IPS-15b (cell line): ENCODE data around the gene MYH9.
"Not testable (repeated sequence)": the region's sequence is repeated elsewhere in the genome, so short reads cannot be mapped to it uniquely, and the experiment has no call there.

Experiments
- H3K27me3 ChIP-seq: one replicate; pipeline ENCODE4 v1.6.1; 2013; ENCODE audit warnings: low read length; ENCODE audit not compliant: control insufficient read depth, insufficient read depth
- H3K36me3 ChIP-seq: one replicate; pipeline ENCODE4 v1.6.1; 2013; ENCODE audit warnings: low read length; ENCODE audit not compliant: control insufficient read depth, insufficient read depth
- H3K4me1 ChIP-seq: one replicate; pipeline ENCODE4 v1.6.1; 2013; ENCODE audit warnings: mild to moderate bottlenecking, low read length; ENCODE audit not compliant: control insufficient read depth, insufficient read depth
- H3K4me3 ChIP-seq: one replicate; pipeline ENCODE4 v1.5.1; 2013; ENCODE audit warnings: low read depth, low read length
- H3K9ac ChIP-seq: one replicate; pipeline ENCODE4 v1.6.1; 2013; ENCODE audit warnings: low read depth, mild to moderate bottlenecking, low read length
- H3K9me3 ChIP-seq: one replicate; pipeline ENCODE4 v1.6.1; 2013; ENCODE audit warnings: mild to moderate bottlenecking, low read length; ENCODE audit not compliant: control insufficient read depth, insufficient read depth

MYH9 gene

DNA sequence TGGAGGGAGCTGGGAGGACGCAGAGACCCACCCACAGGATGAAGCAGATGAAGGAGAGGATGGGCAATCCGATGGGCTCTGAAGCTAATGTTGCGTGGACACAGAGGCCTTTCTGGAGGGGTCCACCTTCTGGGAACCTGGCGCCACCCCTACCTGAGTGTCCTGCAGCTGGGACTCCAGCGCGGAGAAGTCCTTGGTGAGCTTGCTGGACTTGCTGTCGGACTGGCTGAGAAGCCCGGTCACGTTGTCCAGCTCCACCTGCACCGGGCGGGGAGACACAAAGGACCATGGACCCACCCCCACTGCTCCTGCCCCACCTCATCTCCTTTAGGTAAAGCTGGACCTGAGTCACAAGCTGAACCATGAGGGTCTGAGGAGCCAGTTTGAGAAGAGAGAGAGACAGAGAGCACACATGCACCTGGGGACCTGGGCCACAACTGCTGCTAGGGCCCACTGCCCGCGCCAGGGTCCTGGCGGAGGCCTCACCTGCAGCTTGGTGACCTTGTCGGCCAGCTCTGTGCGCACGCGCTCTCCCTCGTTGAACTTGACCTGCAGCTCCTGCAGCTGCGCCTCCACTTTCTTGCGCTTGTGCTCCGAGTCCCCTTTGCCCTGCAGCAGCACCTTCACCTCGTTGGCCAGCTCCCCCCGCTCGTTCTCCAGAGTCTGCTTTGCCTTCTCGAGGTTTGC, 94.0 kb downstream of the MYH9 start:
- no peaks in the 10 kb centered on the region for H3K9me3 ChIP-seq
- H3K27me3 ChIP-seq = no peaks in the 10 kb centered on the region
- H3K4me1 ChIP-seq = no peaks in the 10 kb centered on the region
- no peak overlapping the region for H3K4me3 ChIP-seq
- peaks cover 79% of the 10 kb centered on the region for H3K36me3 ChIP-seq
- H3K9ac ChIP-seq = no peak overlapping the region

DNA sequence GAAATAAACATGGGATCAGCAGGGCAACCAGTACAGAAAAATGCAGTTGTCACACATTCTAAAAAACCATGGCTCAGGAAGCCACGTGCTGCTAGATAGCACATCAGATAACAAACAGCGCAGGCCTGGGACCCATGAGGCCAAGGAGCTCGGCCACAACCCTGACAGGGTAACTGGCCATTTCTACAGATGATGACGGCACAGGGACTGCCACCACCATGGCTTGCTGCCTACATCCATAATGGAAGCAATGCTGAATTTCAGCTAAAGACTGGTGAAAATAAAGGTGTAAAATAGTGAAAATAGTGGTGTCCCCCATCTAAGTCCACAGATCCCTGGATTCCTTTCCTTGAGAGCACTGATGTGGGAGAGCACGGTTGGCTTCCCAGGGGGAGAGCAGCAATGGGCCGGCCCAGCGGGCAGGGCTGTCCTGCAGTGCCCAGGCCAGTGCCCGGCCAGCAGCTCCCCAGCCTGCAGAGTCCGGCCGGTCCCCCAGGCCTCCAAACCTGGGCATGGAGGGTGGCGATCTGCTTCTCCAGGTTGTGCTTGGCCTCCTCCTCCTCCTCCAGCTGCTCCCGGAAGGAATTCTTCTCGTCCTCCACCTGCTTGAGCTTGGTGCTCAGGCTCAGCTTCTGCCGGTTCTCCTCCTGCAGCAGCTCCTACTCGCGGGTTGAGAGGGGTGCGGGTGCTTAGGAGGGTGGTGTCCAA, 94.8 kb downstream of the MYH9 start:
- peaks cover 79% of the 10 kb centered on the region for H3K36me3 ChIP-seq
- no peak overlapping the region for H3K9ac ChIP-seq
- H3K4me3 ChIP-seq = no peak overlapping the region
- no peaks in the 10 kb centered on the region for H3K4me1 ChIP-seq
- no peaks in the 10 kb centered on the region for H3K27me3 ChIP-seq
- H3K9me3 ChIP-seq = no peaks in the 10 kb centered on the region

DNA sequence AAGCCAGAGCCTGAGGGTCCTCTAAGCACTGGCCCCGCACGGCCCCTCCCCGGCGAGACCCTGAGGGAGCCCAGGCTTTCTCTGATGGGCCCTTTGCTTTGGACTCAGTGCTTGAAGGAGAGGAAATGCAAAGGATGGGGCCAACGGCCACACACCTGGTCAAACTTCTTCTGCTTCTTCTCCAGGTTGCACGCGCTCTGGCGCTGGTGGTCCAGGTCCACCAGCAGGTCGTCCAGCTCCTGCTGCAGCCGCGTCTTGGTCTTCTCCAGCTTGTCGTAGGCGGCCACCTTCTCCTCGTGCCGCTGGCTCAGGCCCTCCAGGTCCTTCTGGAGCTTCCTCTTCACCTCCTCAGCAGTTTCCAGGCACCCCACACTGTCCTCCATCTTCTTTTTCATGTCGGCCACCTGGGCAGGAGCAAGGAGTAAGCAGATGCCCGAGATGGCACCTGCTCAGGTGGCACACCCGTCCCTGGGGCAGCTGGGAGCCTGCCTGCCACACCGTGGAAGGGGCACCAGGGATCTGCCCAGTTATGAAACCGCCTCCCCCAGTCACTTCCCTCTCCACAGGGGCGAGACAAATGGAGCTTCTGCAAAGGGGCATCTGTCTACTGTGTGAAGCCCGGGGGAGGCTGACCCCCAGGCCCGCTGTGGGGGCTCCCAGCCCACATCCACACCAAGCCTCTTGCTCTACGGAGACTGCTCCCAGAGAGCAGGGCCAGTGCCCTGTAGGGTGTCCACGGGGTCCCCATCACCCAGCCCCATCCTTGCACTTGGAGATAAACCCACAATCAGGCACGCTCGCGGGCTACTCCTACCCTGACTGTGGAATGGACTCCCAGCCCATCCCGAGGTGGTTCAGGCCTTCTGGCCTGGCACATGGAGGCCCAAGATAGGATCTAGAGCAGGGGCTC, 95.7 kb downstream of the MYH9 start:
- H3K9ac ChIP-seq = no peak overlapping the region
- H3K36me3 ChIP-seq = peaks cover 74% of the 10 kb centered on the region
- no peaks in the 10 kb centered on the region for H3K27me3 ChIP-seq
- no peaks in the 10 kb centered on the region for H3K4me1 ChIP-seq
- no peak overlapping the region for H3K4me3 ChIP-seq
- no peaks in the 10 kb centered on the region for H3K9me3 ChIP-seq

DNA sequence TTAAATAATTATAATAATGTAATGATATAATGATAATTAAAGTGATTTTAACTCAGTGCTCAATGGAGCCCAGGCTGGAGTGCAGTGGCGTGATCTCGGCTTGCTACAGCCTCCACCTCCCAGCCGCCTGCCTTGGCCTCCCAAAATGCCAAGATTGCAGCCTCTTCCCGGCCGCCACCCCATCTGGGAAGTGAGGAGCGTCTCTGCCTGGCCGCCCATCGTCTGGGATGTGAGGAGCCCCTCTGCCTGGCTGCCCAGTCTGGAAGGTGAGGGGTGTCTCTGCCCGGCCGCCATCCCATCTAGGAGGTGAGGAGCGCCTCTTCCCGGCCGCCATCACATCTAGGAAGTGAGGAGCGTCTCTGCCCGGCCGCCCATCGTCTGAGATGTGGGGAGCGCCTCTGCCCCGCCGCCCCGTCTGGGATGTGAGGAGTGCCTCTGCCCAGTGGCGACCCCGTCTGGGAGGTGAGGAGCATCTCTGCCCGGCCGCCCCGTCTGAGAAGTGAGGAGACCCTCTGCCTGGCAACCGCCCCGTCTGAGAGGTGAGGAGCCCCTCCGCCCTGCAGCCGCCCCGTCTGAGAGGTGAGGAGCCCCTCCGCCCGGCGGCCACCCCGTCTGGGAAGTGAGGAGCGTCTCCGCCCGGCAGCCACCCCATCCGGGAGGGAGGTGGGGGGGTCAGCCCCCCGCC, 97.2 kb downstream of the MYH9 start:
- H3K4me1 ChIP-seq, H3K9ac ChIP-seq, H3K4me3 ChIP-seq, H3K9me3 ChIP-seq, H3K27me3 ChIP-seq: not testable (repeated sequence)
- H3K36me3 ChIP-seq = peaks cover 72% of the 10 kb centered on the region

DNA sequence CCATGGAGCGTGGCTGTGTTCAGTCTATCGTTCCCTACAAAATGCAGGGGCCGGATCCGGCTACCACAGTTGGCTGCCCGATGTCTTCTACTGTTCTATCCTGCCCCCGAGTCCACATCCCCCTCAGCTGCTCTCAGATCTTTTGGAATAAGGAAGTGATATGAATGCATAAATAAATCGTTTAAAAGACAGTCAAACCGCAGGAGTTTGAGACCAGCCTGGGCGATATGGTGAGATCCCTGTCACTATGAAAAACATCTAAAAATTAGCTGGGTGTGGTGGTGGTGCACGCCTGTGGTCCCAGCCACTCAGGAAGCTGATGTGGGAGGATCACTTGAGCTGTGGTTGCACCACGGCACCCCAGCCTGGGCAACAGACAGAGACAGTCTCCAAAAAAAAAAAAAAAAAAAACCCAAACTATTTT, 97.8 kb downstream of the MYH9 start:
- H3K27me3 ChIP-seq, H3K4me3 ChIP-seq, H3K4me1 ChIP-seq, H3K9ac ChIP-seq, H3K9me3 ChIP-seq: not testable (repeated sequence)
- peaks cover 72% of the 10 kb centered on the region for H3K36me3 ChIP-seq

DNA sequence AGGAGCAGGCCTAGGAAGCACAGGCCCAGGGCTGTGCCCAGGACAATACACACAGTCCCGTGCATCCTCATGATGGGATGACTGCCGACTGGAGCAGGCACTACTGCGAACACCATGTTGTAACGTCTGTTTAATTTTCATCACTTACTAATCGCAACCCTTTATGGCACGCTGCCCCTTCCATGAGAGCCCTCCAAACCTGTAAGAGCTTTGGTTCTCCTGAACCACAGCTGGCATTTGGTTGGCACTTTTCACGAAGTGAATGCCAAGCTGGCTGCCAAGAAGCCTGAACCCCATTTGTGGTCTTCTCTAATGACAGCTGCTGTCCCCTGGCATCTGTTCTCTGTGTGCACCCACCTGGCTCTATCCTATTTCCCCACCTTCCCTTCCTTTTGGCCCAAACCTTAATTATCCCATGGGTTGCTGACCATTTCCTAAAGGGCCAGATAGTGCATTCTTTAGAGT, 98.3 kb downstream of the MYH9 start:
- H3K4me1 ChIP-seq = peaks cover 2% of the 10 kb centered on the region

DNA sequence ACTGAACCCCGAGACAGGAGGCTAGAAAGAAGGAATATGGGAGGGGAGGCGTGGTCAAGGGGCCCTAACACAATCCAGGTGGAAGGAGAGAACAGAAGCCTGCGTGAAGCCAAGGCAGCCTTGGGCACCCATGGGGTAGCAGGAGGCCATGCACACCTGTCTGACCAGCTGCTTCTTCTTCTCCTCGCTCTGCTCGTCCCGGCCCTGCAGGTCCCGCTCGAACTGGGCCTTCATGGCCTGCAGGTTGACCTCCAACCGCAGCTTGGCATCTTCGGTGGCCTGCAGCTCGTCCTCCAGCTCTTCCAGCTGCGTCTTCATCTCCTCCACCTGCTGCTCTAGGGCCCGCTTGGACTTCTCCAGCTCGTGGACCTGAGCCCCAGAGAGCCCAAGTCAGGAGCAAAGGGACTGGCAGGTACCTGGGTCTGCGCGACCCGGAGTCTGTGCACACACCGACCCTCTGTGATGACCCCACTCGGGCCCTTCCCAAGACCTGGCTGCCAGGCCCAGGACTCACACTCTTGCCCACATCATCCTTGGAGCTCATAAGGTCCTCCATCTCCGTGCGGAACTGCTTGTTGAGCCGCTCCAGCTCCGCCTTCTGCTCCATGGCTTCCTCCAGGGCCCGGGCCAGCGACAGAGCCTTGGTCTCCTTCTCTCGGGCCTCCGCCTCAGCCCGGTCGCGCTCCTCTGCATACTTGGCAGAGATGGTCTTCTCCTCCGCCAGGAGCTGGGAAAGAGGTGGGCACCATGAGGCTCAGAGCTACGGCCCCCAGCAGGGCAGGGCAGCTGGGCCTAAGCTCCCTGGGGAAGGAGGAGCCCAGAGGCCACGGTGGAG, 99.0 kb downstream of the MYH9 start:
- Histone ChIP-seq H3K4me1 (peaks cover 2% of the 10 kb centered on the region), H3K9me3 (no peaks in the 10 kb centered on the region), H3K4me3 (no peak overlapping the region), H3K36me3 (peaks cover 72% of the 10 kb centered on the region), H3K9ac (no peak overlapping the region), H3K27me3 (no peaks in the 10 kb centered on the region)

More for the DNA sequence above, 98.3 kb downstream of the MYH9 start:
- Histone ChIP-seq H3K4me3 (no peak overlapping the region), H3K9me3 (no peaks in the 10 kb centered on the region), H3K9ac (no peak overlapping the region), H3K36me3 (peaks cover 72% of the 10 kb centered on the region), H3K27me3 (no peaks in the 10 kb centered on the region)

DNA sequence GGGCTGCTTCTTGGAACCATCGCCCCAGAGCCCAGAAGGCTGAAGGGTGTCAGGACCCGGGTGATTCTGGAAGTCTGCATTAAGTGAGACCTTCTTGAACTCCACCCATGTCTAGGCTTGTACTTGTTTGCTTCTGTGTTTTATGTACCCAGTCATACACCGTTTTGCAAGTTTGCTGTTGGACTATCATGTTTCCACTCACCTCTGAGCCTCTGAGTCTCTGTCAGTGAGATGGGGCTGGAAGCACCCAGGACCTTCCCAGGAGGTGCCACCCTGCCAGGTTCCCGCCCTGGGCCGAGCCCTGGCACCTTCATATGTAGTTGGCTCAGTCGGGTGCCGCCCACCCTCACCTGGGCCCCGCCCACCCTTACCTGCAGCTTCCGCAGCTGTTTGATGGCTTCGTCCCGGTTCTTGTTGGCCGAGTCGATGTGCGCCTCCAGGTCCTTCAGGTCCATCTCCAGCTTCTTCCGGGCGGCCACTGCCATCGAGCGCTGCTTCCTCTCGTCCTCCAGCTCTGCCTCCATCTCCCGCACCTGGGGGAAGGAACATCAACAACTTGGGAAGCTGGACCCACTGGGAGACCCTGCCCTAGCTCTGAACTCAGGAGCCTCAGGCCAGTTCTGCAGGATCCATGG, 99.8 kb downstream of the MYH9 start:
- Histone ChIP-seq H3K9ac (no peak overlapping the region), H3K4me1 (peaks cover 2% of the 10 kb centered on the region), H3K36me3 (peaks cover 68% of the 10 kb centered on the region), H3K9me3 (no peaks in the 10 kb centered on the region), H3K4me3 (no peak overlapping the region), H3K27me3 (no peaks in the 10 kb centered on the region)

DNA sequence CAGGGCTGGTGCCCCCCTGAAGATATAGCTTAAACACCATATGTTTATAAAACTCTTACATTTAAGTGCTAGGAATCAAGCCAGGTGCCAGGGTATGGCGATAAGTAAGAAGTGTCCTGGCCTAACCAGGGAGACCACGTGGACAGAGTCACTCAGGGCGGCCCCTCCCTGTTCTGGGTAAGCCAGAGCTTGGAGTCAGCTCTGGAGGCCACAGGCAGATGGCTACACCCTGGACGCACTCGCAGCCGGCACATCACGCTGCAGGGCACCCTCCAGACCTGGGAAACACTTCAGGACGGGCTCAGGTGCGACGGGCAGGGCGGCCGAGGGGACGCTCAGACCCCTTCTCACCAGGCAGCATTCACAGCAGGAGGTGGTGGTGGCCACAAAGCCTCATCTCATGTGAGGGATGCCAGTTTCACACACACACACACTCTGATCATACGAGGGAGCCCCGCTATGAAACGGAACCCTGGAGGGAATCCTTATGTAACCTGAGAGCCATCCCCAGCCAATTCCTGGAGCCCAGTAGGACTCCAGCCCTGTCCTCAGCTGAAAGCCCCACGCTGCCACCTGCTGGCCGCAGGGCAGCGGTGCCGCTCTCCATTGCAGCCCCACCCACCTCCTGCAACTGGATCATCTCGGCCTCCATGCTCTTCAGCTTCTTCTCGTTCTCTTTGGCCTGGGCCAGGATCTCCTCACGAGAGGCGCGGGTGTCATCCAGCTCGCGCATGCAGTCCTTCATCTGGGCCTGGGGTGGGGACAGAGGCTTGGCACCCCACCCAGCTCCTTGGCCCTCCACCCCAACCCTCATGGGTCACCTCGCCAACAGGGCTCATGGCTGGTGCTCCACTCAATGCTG, 101.4 kb downstream of the MYH9 start:
- Histone ChIP-seq H3K4me1 (peaks cover 2% of the 10 kb centered on the region), H3K9ac (no peak overlapping the region)

DNA sequence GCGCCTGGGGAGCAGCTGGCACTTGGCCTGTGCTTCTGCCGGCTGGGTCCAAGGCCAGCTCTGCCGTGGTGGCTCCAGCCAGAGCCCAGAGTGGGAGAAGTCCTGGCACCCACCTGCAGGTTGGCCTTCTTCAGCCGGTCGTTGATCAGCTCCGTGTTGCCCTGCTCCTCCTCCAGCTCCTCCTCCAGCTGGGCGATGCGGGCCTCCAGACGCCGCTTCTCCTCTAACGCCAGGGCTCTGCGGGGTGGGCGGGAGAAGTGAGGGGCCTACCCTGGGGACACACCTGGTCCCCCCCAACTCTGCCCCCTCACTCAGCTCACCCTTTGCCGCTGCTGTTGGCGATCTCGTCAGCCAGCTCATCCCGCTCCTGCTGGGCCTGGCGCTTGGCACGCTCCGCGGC, 102.2 kb downstream of the MYH9 start:
- Histone ChIP-seq H3K27me3 (no peaks in the 10 kb centered on the region), H3K9me3 (no peaks in the 10 kb centered on the region), H3K4me3 (no peak overlapping the region), H3K4me1 (peaks cover 2% of the 10 kb centered on the region), H3K9ac (no peak overlapping the region), H3K36me3 (peaks cover 72% of the 10 kb centered on the region)

More for the DNA sequence above, 101.4 kb downstream of the MYH9 start:
- H3K9me3 ChIP-seq = no peaks in the 10 kb centered on the region
- no peaks in the 10 kb centered on the region for H3K27me3 ChIP-seq
- H3K36me3 ChIP-seq = peaks cover 70% of the 10 kb centered on the region
- no peak overlapping the region for H3K4me3 ChIP-seq
